SK-N-SH treated with all-trans-retinoic acid at 6 μM for 48 hours (cell line): ENCODE data around the gene CDRT4.

Experiments used
- ATAC-seq: fragments of 200-7000 bp; cut with Tn5 transposase; 3 replicates; pipeline ENCODE4 v1.9.1; 2020; ENCODE audit warnings: mild to moderate bottlenecking, moderate library complexity
- BACH2 ChIP-seq: fragments of 250-450 bp; sonication (Bioruptor Pico); IDR thresholded peaks from 2 replicates; pipeline ENCODE4 v1.9.0; 2021; ENCODE audit warnings: mild to moderate bottlenecking, borderline replicate concordance
- CREB5 ChIP-seq: fragments of 250-450 bp; sonication (Bioruptor Pico); IDR thresholded peaks from 2 replicates; pipeline ENCODE4 v1.5.1; 2020; ENCODE audit warnings: low read depth, mild to moderate bottlenecking, moderate library complexity
- CSDC2 ChIP-seq: fragments of 250-450 bp; sonication (Bioruptor Pico); IDR thresholded peaks from 2 replicates; pipeline ENCODE4 v1.5.0; 2020; ENCODE audit warnings: mild to moderate bottlenecking, moderate library complexity
- CSRNP3 ChIP-seq: fragments of 250-450 bp; sonication (Bioruptor Pico); IDR thresholded peaks from 2 replicates; pipeline ENCODE4 v1.5.1; 2021; ENCODE audit warnings: mild to moderate bottlenecking, moderate library complexity
- ISL1 ChIP-seq: fragments of 250-450 bp; sonication (Bioruptor Pico); IDR thresholded peaks from 2 replicates; pipeline ENCODE4 v2.1.2; 2022; ENCODE audit warnings: mild to moderate bottlenecking, moderate library complexity
- OSR1 ChIP-seq: fragments of 250-450 bp; sonication (Bioruptor Pico); IDR thresholded peaks from 2 replicates; pipeline ENCODE4 v1.8.0; 2022; ENCODE audit warnings: moderate library complexity, mild to moderate bottlenecking, inconsistent platforms
- PATZ1 ChIP-seq: fragments of 250-450 bp; sonication (Bioruptor Pico); IDR thresholded peaks from 2 replicates; pipeline ENCODE4 v1.8.0; 2020; ENCODE audit warnings: mild to moderate bottlenecking, moderate library complexity, borderline replicate concordance
- POU6F1 ChIP-seq: fragments of 250-450 bp; sonication (Bioruptor Pico); IDR thresholded peaks from 2 replicates; pipeline ENCODE4 v1.8.0; 2021; ENCODE audit warnings: low read depth, mild to moderate bottlenecking, moderate library complexity, borderline replicate concordance
- PPARA ChIP-seq: fragments of 250-450 bp; sonication (Bioruptor Pico); IDR thresholded peaks from 2 replicates; pipeline ENCODE4 v1.5.0; 2020; ENCODE audit warnings: mild to moderate bottlenecking, borderline replicate concordance
- RARB ChIP-seq: fragments of 250-450 bp; sonication (Bioruptor Pico); IDR thresholded peaks from 2 replicates; pipeline ENCODE4 v1.8.0; 2021; ENCODE audit warnings: mild to moderate bottlenecking, moderate library complexity
- SNAI2 ChIP-seq: fragments of 250-450 bp; sonication (Bioruptor Pico); IDR thresholded peaks from 2 replicates; pipeline ENCODE4 v1.5.0; 2020; ENCODE audit warnings: mild to moderate bottlenecking, moderate library complexity
- TOX ChIP-seq: fragments of 250-450 bp; sonication (Bioruptor Pico); IDR thresholded peaks from 2 replicates; pipeline ENCODE4 v1.8.0; 2021; ENCODE audit warnings: mild to moderate bottlenecking, moderate library complexity, borderline replicate concordance
- TSHZ2 ChIP-seq: fragments of 250-450 bp; sonication (Bioruptor Pico); IDR thresholded peaks from 2 replicates; pipeline ENCODE4 v1.5.0; 2020; ENCODE audit warnings: mild to moderate bottlenecking, moderate library complexity
- ZC3H10 ChIP-seq: fragments of 250-450 bp; sonication (Bioruptor Pico); IDR thresholded peaks from 2 replicates; pipeline ENCODE4 v1.5.1; 2021; ENCODE audit warnings: mild to moderate bottlenecking, moderate library complexity
- ZFP30 ChIP-seq: fragments of 450-650 bp; formaldehyde crosslinking; IDR thresholded peaks from 2 replicates; pipeline ENCODE4 v1.5.0; 2022; ENCODE audit warnings: mild to moderate bottlenecking, moderate library complexity
- ZNF565 ChIP-seq: fragments of 450-650 bp; formaldehyde crosslinking; conservative IDR thresholded peaks from 2 replicates; pipeline ENCODE4 v1.5.0; 2020; ENCODE audit warnings: low read depth, mild to moderate bottlenecking, moderate library complexity
- ZNF70 ChIP-seq: fragments of 450-650 bp; formaldehyde crosslinking; IDR thresholded peaks from 2 replicates; pipeline ENCODE4 v1.5.0; 2020; ENCODE audit warnings: mild to moderate bottlenecking, moderate library complexity
- ZNF8 ChIP-seq: fragments of 450-650 bp; formaldehyde crosslinking; IDR thresholded peaks from 2 replicates; pipeline ENCODE4 v1.5.0; 2020; ENCODE audit warnings: mild to moderate bottlenecking, moderate library complexity

CDRT4 gene

GRCh38 chr17:15513058-15513791, 45.8 kb upstream of the CDRT4 start (continued):
- no peak for TF ChIP-seq BACH2 (CRISPR knock-in tag)

GRCh38 chr17:15512071-15512709, 44.8 kb upstream of the CDRT4 start:
- no peak for TF ChIP-seq POU6F1
- TF ChIP-seq ZNF70 (CRISPR knock-in tag), result no peak
- no peak for TF ChIP-seq PATZ1 (CRISPR knock-in tag)
- TF ChIP-seq TSHZ2 (CRISPR knock-in tag), result no peak
- TF ChIP-seq OSR1 (CRISPR knock-in tag), result no peak
- no peak for TF ChIP-seq CSDC2 (CRISPR knock-in tag)
- no peak for TF ChIP-seq ZC3H10 (CRISPR knock-in tag)
- TF ChIP-seq SNAI2 (CRISPR knock-in tag), result no peak
- TF ChIP-seq CREB5 (CRISPR knock-in tag), result no peak
- no peak for TF ChIP-seq CSRNP3 (CRISPR knock-in tag)
- TF ChIP-seq ZFP30 (CRISPR knock-in tag), result no peak
- no peak for TF ChIP-seq PPARA (CRISPR knock-in tag)
- no peak for TF ChIP-seq RARB (CRISPR knock-in tag)
- no peak for TF ChIP-seq ZNF565
- TF ChIP-seq ISL1 (CRISPR knock-in tag), result no peak
- no peak for ATAC-seq

- TF ChIP-seq CSRNP3 (CRISPR knock-in tag), result no peak
- ATAC-seq, result no peak
Measured at GRCh38 chr17:15511142-15511541, 43.7 kb upstream of the CDRT4 start.

GRCh38 chr17:15510361-15510760, 42.9 kb upstream of the CDRT4 start:
- ATAC-seq, result peak; percentile 77
- TF ChIP-seq ZNF8 (CRISPR knock-in tag), result peak; percentile 51; the same call in 1 of the 2 replicates
- no peak for TF ChIP-seq ZC3H10 (CRISPR knock-in tag)
- no peak for TF ChIP-seq ZNF565
- TF ChIP-seq TOX (CRISPR knock-in tag), result no peak
- TF ChIP-seq, all 23 proteins: peak for 1
